Measurements from ENCODE around the gene SIK2.
A peak's percentile ranks its signal among the peaks of the same experiment; 100 is the strongest.

SIK2 gene

GRCh38 chr11:111572581-111572980 lies 29.7 kb upstream of the SIK2 start:
- no peak overlapping the region for H3K27ac Mint-ChIP-seq
- no peaks in the 10 kb centered on the region for H3K36me3 Mint-ChIP-seq
- no peak for ATAC-seq
- H3K4me1 Mint-ChIP-seq = peaks cover 5% of the 10 kb centered on the region
- H3K27me3 Mint-ChIP-seq = peaks cover 22% of the 10 kb centered on the region
- H3K4me3 Mint-ChIP-seq = no peak overlapping the region
- no peaks in the 10 kb centered on the region for H3K9me3 Mint-ChIP-seq

- no peaks in the 10 kb centered on the region for H3K36me3 Mint-ChIP-seq
- H3K27ac Mint-ChIP-seq = no peak overlapping the region
- no peak for ATAC-seq
- peaks cover 5% of the 10 kb centered on the region for H3K4me1 Mint-ChIP-seq
- peaks cover 22% of the 10 kb centered on the region for H3K27me3 Mint-ChIP-seq
- H3K9me3 Mint-ChIP-seq = no peaks in the 10 kb centered on the region
- no peak overlapping the region for H3K4me3 Mint-ChIP-seq
These were observed 28.4 kb upstream of the SIK2 start for GRCh38 chr11:111573821-111574249.

- no peaks in the 10 kb centered on the region for H3K9me3 Mint-ChIP-seq
- no peak for ATAC-seq
- no peaks in the 10 kb centered on the region for H3K36me3 Mint-ChIP-seq
- peaks cover 22% of the 10 kb centered on the region for H3K27me3 Mint-ChIP-seq
- peak overlapping the region; percentile 54 for H3K4me3 Mint-ChIP-seq
- H3K27ac Mint-ChIP-seq = peak overlapping the region; percentile 52
- peaks cover 5% of the 10 kb centered on the region for H3K4me1 Mint-ChIP-seq
These were observed 27.6 kb upstream of the SIK2 start for GRCh38 chr11:111574373-111575225.

- ATAC-seq = no peak
- Mint-ChIP-seq H3K9me3 (no peaks in the 10 kb centered on the region), H3K4me1 (peaks cover 5% of the 10 kb centered on the region), H3K27me3 (peaks cover 22% of the 10 kb centered on the region), H3K36me3 (no peaks in the 10 kb centered on the region), H3K4me3 (no peak overlapping the region), H3K27ac (no peak overlapping the region)
These were observed 26.5 kb upstream of the SIK2 start for GRCh38 chr11:111575740-111576139.

- Mint-ChIP-seq H3K4me1 (peaks cover 5% of the 10 kb centered on the region), H3K27me3 (peaks cover 8% of the 10 kb centered on the region), H3K9me3 (no peaks in the 10 kb centered on the region), H3K4me3 (no peak overlapping the region), H3K27ac (no peak overlapping the region), H3K36me3 (no peaks in the 10 kb centered on the region)
- ATAC-seq = no peak
These were observed 24.4 kb upstream of the SIK2 start for GRCh38 chr11:111577821-111578220.

GRCh38 chr11:111581341-111581740 lies 20.9 kb upstream of the SIK2 start:
- no peaks in the 10 kb centered on the region for H3K36me3 Mint-ChIP-seq
- H3K27ac Mint-ChIP-seq = no peak overlapping the region
- no peak overlapping the region for H3K4me3 Mint-ChIP-seq
- H3K27me3 Mint-ChIP-seq = no peaks in the 10 kb centered on the region
- no peak for ATAC-seq
- H3K4me1 Mint-ChIP-seq = no peaks in the 10 kb centered on the region
- no peaks in the 10 kb centered on the region for H3K9me3 Mint-ChIP-seq

- H3K9me3 Mint-ChIP-seq = no peaks in the 10 kb centered on the region
- H3K4me3 Mint-ChIP-seq = no peak overlapping the region
- no peak overlapping the region for H3K27ac Mint-ChIP-seq
- H3K27me3 Mint-ChIP-seq = no peaks in the 10 kb centered on the region
- no peaks in the 10 kb centered on the region for H3K4me1 Mint-ChIP-seq
- ATAC-seq = no peak
- H3K36me3 Mint-ChIP-seq = no peaks in the 10 kb centered on the region
These were observed 20.1 kb upstream of the SIK2 start for GRCh38 chr11:111582163-111582562.

- ATAC-seq = no peak
- H3K27ac Mint-ChIP-seq = no peak overlapping the region
- no peak overlapping the region for H3K4me3 Mint-ChIP-seq
- H3K4me1 Mint-ChIP-seq = no peaks in the 10 kb centered on the region
- H3K27me3 Mint-ChIP-seq = no peaks in the 10 kb centered on the region
- no peaks in the 10 kb centered on the region for H3K36me3 Mint-ChIP-seq
- no peaks in the 10 kb centered on the region for H3K9me3 Mint-ChIP-seq
These were observed 19.4 kb upstream of the SIK2 start for GRCh38 chr11:111582881-111583280.

- Mint-ChIP-seq H3K36me3 (no peaks in the 10 kb centered on the region), H3K4me1 (no peaks in the 10 kb centered on the region), H3K4me3 (no peak overlapping the region), H3K27ac (no peak overlapping the region), H3K27me3 (no peaks in the 10 kb centered on the region), H3K9me3 (no peaks in the 10 kb centered on the region)
- ATAC-seq = no peak
These were observed 16.9 kb upstream of the SIK2 start for GRCh38 chr11:111585371-111585770.

GRCh38 chr11:111586388-111586831 lies 15.8 kb upstream of the SIK2 start:
- Mint-ChIP-seq H3K36me3 (no peaks in the 10 kb centered on the region), H3K4me3 (no peak overlapping the region), H3K9me3 (no peaks in the 10 kb centered on the region), H3K4me1 (no peaks in the 10 kb centered on the region), H3K27ac (no peak overlapping the region), H3K27me3 (no peaks in the 10 kb centered on the region)
- peak; percentile 54 for ATAC-seq

- Mint-ChIP-seq H3K27me3 (no peaks in the 10 kb centered on the region), H3K27ac (no peak overlapping the region), H3K4me3 (no peak overlapping the region), H3K9me3 (no peaks in the 10 kb centered on the region), H3K36me3 (no peaks in the 10 kb centered on the region), H3K4me1 (no peaks in the 10 kb centered on the region)
- no peak for ATAC-seq
These were observed 13.1 kb upstream of the SIK2 start for GRCh38 chr11:111589114-111589513.

GRCh38 chr11:111589886-111590499 lies 12.3 kb upstream of the SIK2 start:
- Mint-ChIP-seq H3K9me3 (no peaks in the 10 kb centered on the region), H3K36me3 (no peaks in the 10 kb centered on the region), H3K27ac (no peak overlapping the region), H3K27me3 (no peaks in the 10 kb centered on the region), H3K4me3 (no peak overlapping the region), H3K4me1 (peaks cover 7% of the 10 kb centered on the region)
- no peak for ATAC-seq

GRCh38 chr11:111591187-111591960 lies 10.9 kb upstream of the SIK2 start:
- no peaks in the 10 kb centered on the region for H3K36me3 Mint-ChIP-seq
- H3K4me1 Mint-ChIP-seq = peaks cover 7% of the 10 kb centered on the region
- H3K27me3 Mint-ChIP-seq = no peaks in the 10 kb centered on the region
- no peak for ATAC-seq
- H3K9me3 Mint-ChIP-seq = no peaks in the 10 kb centered on the region
- H3K4me3 Mint-ChIP-seq = no peak overlapping the region
- no peak overlapping the region for H3K27ac Mint-ChIP-seq

- Mint-ChIP-seq H3K9me3 (no peaks in the 10 kb centered on the region), H3K27ac (no peak overlapping the region), H3K36me3 (no peaks in the 10 kb centered on the region), H3K4me3 (no peak overlapping the region), H3K27me3 (no peaks in the 10 kb centered on the region), H3K4me1 (peaks cover 7% of the 10 kb centered on the region)
- no peak for ATAC-seq
These were observed 9.8 kb upstream of the SIK2 start for GRCh38 chr11:111592491-111592890.

- Mint-ChIP-seq H3K27ac (no peak overlapping the region), H3K27me3 (no peaks in the 10 kb centered on the region), H3K4me1 (peaks cover 7% of the 10 kb centered on the region), H3K4me3 (no peak overlapping the region), H3K36me3 (no peaks in the 10 kb centered on the region), H3K9me3 (no peaks in the 10 kb centered on the region)
- no peak for ATAC-seq
These were observed 5.9 kb upstream of the SIK2 start for GRCh38 chr11:111596319-111596718.
